ENCODE results near the gene BMPR1B. TPM values are rescaled to one million over a fixed set of nuclear protein-coding genes. Genes with fewer than 3 reads are reported as not detected.
"Not testable (repeated sequence)": the region's sequence is repeated elsewhere in the genome, so short reads cannot be mapped to it uniquely, and the experiment has no call there.

Gene BMPR1B
- total RNA-seq, 4 donors from 2014 or later, result 0.46 to 1.3 (median 0.88) TPM

DNA sequence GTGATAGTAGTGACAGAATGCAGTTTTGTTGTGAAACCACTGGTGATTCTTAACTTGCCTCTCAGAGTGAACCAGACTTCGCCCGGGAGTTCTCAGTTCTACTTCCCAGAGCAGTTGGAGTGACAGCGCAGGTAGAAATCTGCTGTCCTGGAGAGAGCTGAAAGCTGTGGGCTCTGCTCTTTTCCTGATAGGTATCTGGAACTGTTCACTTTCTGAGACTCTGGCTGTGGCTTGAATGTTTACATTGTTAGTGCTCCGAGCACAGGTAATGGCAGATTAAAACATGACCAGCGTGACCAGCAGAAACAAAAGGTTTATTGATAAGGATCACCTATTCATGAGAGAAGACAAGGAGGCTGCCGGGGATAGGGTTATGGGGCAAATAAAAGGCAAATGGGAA, 360.7 kb downstream of the BMPR1B start:
- no peak for TF ChIP-seq POLR2A (IDR thresholded peaks at IDR 0.05)
- TF ChIP-seq, protein P1, sequence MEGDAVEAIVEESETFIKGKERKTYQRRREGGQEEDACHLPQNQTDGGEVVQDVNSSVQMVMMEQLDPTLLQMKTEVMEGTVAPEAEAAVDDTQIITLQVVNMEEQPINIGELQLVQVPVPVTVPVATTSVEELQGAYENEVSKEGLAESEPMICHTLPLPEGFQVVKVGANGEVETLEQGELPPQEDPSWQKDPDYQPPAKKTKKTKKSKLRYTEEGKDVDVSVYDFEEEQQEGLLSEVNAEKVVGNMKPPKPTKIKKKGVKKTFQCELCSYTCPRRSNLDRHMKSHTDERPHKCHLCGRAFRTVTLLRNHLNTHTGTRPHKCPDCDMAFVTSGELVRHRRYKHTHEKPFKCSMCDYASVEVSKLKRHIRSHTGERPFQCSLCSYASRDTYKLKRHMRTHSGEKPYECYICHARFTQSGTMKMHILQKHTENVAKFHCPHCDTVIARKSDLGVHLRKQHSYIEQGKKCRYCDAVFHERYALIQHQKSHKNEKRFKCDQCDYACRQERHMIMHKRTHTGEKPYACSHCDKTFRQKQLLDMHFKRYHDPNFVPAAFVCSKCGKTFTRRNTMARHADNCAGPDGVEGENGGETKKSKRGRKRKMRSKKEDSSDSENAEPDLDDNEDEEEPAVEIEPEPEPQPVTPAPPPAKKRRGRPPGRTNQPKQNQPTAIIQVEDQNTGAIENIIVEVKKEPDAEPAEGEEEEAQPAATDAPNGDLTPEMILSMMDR (IDR thresholded peaks at IDR 0.05), result no peak
- 65 to 69% methylated on average over 6 of the region's 6 CpGs for WGBS, 2 donors
- no peak overlapping the region for H3K4me3 ChIP-seq (ENCODE audit: low read depth, poor library complexity, severe bottlenecking)
- intact Hi-C loops (cut with DNase I; ENCODE audit: low total_unique reads), result no loop called here
- no peak for DNase-seq (ENCODE audit: low spot score in 2 of 2)

DNA sequence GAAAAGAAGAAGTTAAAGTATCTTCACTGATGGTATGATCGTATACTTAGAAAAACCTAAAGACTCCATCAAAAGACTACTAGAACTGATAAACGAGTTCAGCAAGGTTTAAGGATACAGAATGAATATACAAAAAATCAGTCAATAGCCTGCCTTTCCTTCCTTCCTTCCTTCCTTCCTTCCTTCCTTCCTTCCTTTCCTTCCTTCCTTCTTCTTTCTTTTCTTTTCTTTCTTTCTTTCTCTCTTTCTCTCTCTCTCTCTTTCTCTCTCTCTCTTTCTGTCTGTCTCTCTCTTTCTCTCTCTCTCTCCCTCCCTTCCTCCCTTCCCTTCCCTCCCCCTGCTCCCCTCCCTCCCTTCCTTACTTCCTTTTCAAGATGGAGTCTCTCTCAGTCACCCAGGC, 362.7 kb downstream of the BMPR1B start:
- TF ChIP-seq, protein P1 (IDR thresholded peaks at IDR 0.05), result no peak
- no peak for TF ChIP-seq POLR2A (IDR thresholded peaks at IDR 0.05)
- H3K4me3 ChIP-seq (ENCODE audit: low read depth, poor library complexity, severe bottlenecking), result no peak overlapping the region
- no peak for DNase-seq (ENCODE audit: low spot score in 2 of 2)
- intact Hi-C loops (cut with DNase I; ENCODE audit: low total_unique reads), result no loop called here
- 76 to 78% methylated on average over 2 of the region's 2 CpGs for WGBS, 2 donors

DNA sequence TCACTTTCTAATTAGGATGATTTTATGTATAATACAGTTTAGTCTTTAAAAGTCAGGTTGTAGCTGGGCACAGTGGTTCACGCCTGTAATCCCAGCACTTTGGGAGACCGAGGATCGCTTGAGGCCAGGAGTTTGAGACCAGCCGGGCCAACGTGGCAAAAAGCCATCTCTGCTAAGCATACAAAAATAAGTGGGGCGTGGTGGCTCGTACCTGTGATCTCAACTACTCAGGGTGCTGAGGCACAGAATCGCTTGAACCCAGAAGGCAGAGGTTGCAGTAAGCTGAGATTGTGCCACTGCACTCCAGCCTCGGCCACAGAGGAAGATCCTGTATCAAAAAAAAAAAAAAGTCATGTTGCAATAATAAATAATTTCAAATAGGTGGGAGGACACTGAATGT, 364.2 kb downstream of the BMPR1B start:
- intact Hi-C loops (cut with DNase I; ENCODE audit: low total_unique reads), result no loop called here
- 65 to 73% methylated on average over 9 of the region's 9 CpGs for WGBS, 2 donors
- DNase-seq (ENCODE audit: low spot score in 2 of 2), result no peak
- TF ChIP-seq, protein P1 (IDR thresholded peaks at IDR 0.05), result no peak
- TF ChIP-seq POLR2A (IDR thresholded peaks at IDR 0.05), result no peak
- H3K4me3 ChIP-seq (ENCODE audit: low read depth, poor library complexity, severe bottlenecking), result no peak overlapping the region

DNA sequence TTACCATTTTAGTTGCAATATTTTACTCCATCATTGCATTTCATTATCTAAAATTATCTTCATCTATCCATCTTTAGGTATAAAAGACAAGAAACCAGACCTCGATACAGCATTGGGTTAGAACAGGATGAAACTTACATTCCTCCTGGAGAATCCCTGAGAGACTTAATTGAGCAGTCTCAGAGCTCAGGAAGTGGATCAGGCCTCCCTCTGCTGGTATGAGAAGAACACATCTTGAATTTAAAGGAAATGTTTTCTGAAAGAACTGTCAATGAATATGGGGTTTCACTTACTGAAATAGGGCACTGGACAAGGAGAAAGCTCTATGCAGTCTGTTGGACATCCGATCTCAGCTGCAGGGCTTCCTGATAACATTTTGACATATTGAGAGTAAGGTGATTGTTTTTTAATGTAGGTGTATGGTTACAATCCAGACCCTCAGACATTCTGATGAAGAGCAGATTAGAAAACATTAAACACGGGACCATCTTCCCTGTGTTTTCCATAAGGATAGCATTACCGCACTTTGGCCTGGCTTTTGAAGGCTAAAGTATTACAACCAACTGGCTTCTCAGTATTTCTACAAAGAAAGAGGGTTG, 367.2 kb downstream of the BMPR1B start:
- TF ChIP-seq, protein P1 (IDR thresholded peaks at IDR 0.05), result no peak
- no peak for TF ChIP-seq POLR2A (IDR thresholded peaks at IDR 0.05)
- 58 to 64% methylated on average over 4 of the region's 4 CpGs for WGBS, 2 donors
- DNase-seq (ENCODE audit: low spot score in 2 of 2), result no peak
- intact Hi-C loops (cut with DNase I; ENCODE audit: low total_unique reads), result no loop called here
- no peak overlapping the region for H3K4me3 ChIP-seq (ENCODE audit: low read depth, poor library complexity, severe bottlenecking)

DNA sequence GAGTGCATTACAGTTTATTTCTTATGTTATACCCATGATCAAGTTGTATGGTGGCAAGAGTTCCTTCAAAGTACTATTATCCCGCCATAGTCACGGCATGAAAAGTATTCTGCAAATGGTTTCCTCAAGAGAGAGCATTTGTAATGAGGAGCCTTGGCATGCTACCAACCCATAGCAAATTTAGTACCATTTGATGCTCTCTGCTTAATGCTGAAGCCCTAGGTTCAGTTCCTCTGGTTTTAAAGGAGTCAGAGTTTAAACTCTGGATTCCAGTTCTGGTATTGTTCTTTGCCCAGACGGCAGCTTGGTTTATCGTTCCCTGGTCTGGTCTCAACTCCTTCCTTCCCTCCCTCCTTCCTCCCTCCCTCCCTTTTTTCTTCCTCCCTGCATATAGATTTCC, 371.3 kb downstream of the BMPR1B start:
- TF ChIP-seq, protein P1 (IDR thresholded peaks at IDR 0.05), result no peak
- TF ChIP-seq POLR2A (IDR thresholded peaks at IDR 0.05), result no peak
- no peak for DNase-seq (ENCODE audit: low spot score in 2 of 2)
- no peak overlapping the region for H3K4me3 ChIP-seq (ENCODE audit: low read depth, poor library complexity, severe bottlenecking)
- intact Hi-C loops (cut with DNase I; ENCODE audit: low total_unique reads), result no loop called here
- WGBS, 2 donors, result 60 to 74% methylated on average over 4 of the region's 4 CpGs

DNA sequence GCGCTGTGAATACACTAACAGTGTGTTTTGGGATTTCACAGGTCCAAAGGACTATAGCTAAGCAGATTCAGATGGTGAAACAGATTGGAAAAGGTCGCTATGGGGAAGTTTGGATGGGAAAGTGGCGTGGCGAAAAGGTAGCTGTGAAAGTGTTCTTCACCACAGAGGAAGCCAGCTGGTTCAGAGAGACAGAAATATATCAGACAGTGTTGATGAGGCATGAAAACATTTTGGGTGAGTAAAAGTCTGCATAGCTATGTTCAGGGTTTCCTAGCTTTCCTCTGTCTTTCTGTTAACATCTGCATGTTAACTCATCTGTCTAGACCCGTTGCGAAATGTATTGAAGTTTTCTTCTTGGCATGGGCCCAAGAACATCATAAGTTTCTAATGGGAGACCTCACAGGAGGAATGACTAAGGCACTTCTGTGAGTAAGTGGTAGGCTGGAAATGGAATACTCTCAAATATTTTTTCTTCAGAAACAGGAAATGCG, 372.1 kb downstream of the BMPR1B start:
- 32 to 34% methylated on average over 7 of the region's 7 CpGs for WGBS, 2 donors
- intact Hi-C loops (cut with DNase I; ENCODE audit: low total_unique reads), result no loop called here
- TF ChIP-seq, protein P1 (IDR thresholded peaks at IDR 0.05), result no peak
- no peak for TF ChIP-seq POLR2A (IDR thresholded peaks at IDR 0.05)

DNA sequence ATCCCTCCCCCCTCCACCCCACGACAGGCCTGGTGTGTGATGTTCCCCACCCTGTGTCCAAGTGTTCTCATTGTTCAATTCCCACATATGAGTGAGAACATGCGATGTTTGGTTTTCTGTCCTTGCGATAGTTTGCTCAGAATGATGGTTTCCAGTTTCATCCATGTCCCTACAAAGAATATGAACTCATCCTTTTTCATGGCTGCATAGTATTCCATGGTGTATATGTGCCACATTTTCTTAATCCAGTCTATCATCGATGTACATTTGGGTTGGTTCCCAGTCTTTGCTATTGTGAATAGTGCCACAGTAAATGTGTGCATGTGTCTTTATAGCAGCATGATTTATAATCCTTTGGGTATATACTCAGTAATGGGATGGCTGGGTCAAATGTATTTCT, 376.3 kb downstream of the BMPR1B start:
- intact Hi-C loops (cut with DNase I; ENCODE audit: low total_unique reads); DNase-seq (ENCODE audit: low spot score in 2 of 2); H3K4me3 ChIP-seq (ENCODE audit: low read depth, poor library complexity, severe bottlenecking): not testable (repeated sequence)
- 96 to 99% methylated on average over 4 of the region's 4 CpGs for WGBS, 2 donors

More for the DNA sequence above, 372.1 kb downstream of the BMPR1B start:
- H3K4me3 ChIP-seq (ENCODE audit: low read depth, poor library complexity, severe bottlenecking), result no peak overlapping the region
- peak in 1 of 2 donors; percentile 75 for DNase-seq (ENCODE audit: low spot score in 2 of 2)

DNA sequence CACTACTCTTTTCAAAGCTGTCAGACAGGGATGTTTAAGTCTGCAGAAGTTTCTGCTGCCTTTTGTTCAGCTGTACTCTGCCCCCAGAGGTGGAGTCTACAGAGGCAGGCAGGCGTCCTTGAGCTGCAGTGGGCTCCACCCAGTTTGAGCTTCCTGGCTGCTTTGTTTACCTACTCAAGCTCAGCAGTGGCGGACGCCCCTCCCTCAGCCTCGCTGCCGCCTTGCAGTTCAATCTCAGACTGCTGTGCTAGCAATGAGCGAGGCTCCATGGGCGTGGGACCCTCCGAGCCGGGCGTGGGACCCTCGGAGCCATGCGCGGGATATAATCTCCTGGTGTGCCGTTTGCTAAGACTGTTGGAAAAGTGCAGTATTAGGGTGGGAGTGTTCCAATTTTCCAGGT, 381.7 kb downstream of the BMPR1B start:
- DNase-seq (ENCODE audit: low spot score in 2 of 2); intact Hi-C loops (cut with DNase I; ENCODE audit: low total_unique reads); H3K4me3 ChIP-seq (ENCODE audit: low read depth, poor library complexity, severe bottlenecking): not testable (repeated sequence)
- WGBS, 2 donors, result 92 to 97% methylated on average over 14 of the region's 14 CpGs

Measured in lower leg skin (tissue), 4 donors.